Measurements from ENCODE around the gene SIX6.

SIX6 gene

GRCh38 chr14:60512973-60513571 is 4.1 kb downstream of the SIX6 start:
- Histone ChIP-seq H3K4me2 (ENCODE audit: low read depth, low read length) (no peak overlapping the region), H3K27me3 (replicated peaks; ENCODE audit: insufficient read depth, low read length) (no peaks in the 10 kb centered on the region), H3K9me3 (replicated peaks; ENCODE audit: insufficient read depth, low read length) (no peaks in the 10 kb centered on the region), H3F3A (ENCODE audit: insufficient read depth, low read length) (no peaks in the 10 kb centered on the region), H4K20me1 (ENCODE audit: insufficient read depth, low read length) (no peaks in the 10 kb centered on the region), H3K4me3 (ENCODE audit: low read length) (no peak overlapping the region), H3K4me1 (ENCODE audit: low read length) (no peaks in the 10 kb centered on the region), H3K9ac (ENCODE audit: low read length) (no peak overlapping the region), H3K9me2 (replicated peaks; ENCODE audit: insufficient read depth, low read length) (no peaks in the 10 kb centered on the region), H3K36me3 (replicated peaks; ENCODE audit: insufficient read depth, low read length) (no peaks in the 10 kb centered on the region), H3K79me2 (ENCODE audit: low read length) (no peaks in the 10 kb centered on the region), H2AFZ (ENCODE audit: low read length) (no peak overlapping the region), H3K27ac (ENCODE audit: low read length) (no peak overlapping the region)
- no peak for DNase-seq
- TF ChIP-seq EZH2 (optimal IDR thresholded peaks at IDR 0.05; ENCODE audit: low read depth, low read length) (no peak), CTCF (IDR thresholded peaks at IDR 0.05; ENCODE audit: low read length) (no peak), EZH2phosphoT487 (IDR thresholded peaks at IDR 0.05; ENCODE audit: low read length) (no peak)

- Histone ChIP-seq H3K9me3 (replicated peaks; ENCODE audit: insufficient read depth, low read length) (no peaks in the 10 kb centered on the region), H3F3A (ENCODE audit: insufficient read depth, low read length) (no peaks in the 10 kb centered on the region), H3K9me2 (replicated peaks; ENCODE audit: insufficient read depth, low read length) (no peaks in the 10 kb centered on the region), H3K79me2 (ENCODE audit: low read length) (no peaks in the 10 kb centered on the region), H3K4me3 (ENCODE audit: low read length) (peak overlapping the region; percentile 62), H3K27me3 (replicated peaks; ENCODE audit: insufficient read depth, low read length) (no peaks in the 10 kb centered on the region), H3K36me3 (replicated peaks; ENCODE audit: insufficient read depth, low read length) (no peaks in the 10 kb centered on the region), H3K4me2 (ENCODE audit: low read depth, low read length) (peak overlapping the region; percentile 49), H2AFZ (ENCODE audit: low read length) (peak overlapping the region; percentile 77), H3K9ac (ENCODE audit: low read length) (no peak overlapping the region), H3K27ac (ENCODE audit: low read length) (no peak overlapping the region), H4K20me1 (ENCODE audit: insufficient read depth, low read length) (no peaks in the 10 kb centered on the region), H3K4me1 (ENCODE audit: low read length) (no peaks in the 10 kb centered on the region)
- TF ChIP-seq EZH2phosphoT487 (IDR thresholded peaks at IDR 0.05; ENCODE audit: low read length) (no peak), CTCF (IDR thresholded peaks at IDR 0.05; ENCODE audit: low read length) (no peak), EZH2 (optimal IDR thresholded peaks at IDR 0.05; ENCODE audit: low read depth, low read length) (no peak)
- no peak for DNase-seq
Measured at GRCh38 chr14:60514378-60514740, 5.4 kb downstream of the SIX6 start.

DNA sequence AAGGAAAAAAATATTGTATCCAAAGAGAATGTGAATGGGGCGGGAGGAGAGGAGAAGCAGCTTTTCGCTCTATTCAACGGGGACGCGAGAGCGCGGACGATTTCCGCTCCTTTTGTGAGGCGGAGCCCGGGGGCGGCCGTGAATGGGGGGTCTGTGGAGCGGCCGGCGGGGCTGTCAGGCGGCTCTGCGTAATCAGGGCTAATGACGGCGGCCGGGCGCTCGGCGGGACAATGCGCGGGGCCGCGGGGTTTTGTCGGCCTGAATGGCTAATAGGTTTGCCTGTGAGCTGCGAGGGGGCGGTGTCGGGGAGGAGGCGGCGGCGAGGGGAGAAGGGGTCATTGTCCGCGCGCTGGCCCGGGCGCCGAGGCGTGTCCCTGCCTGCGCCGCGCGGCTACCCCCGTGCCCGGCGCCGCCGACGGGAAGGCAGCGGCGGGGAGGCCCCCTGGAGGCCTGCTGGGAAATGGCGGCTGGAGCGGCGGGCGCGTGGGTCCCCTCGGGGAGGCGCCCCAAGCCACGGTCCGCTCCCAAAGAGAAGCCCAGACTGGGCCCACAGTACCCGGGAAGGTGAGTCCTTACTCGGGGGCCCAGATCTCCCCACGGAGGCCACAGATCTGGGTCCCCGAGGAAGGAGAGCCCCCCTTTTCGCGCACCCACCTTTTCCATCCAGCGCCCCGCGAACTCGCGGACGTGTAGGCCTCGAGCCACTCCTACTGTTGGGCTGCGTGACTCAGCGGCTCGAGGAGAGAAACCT is 6.0 kb downstream of the SIX6 start:
- H3K4me1 ChIP-seq (ENCODE audit: low read length): no peaks in the 10 kb centered on the region
- H3F3A ChIP-seq (ENCODE audit: insufficient read depth, low read length): no peaks in the 10 kb centered on the region
- H3K27ac ChIP-seq (ENCODE audit: low read length): no peak overlapping the region
- H4K20me1 ChIP-seq (ENCODE audit: insufficient read depth, low read length): no peaks in the 10 kb centered on the region
- H3K27me3 ChIP-seq (replicated peaks; ENCODE audit: insufficient read depth, low read length): no peaks in the 10 kb centered on the region
- H3K36me3 ChIP-seq (replicated peaks; ENCODE audit: insufficient read depth, low read length): no peaks in the 10 kb centered on the region
- no peaks in the 10 kb centered on the region for H3K79me2 ChIP-seq (ENCODE audit: low read length)
- H3K9me2 ChIP-seq (replicated peaks; ENCODE audit: insufficient read depth, low read length): no peaks in the 10 kb centered on the region
- no peaks in the 10 kb centered on the region for H3K9me3 ChIP-seq (replicated peaks; ENCODE audit: insufficient read depth, low read length)
- TF ChIP-seq EZH2phosphoT487 (IDR thresholded peaks at IDR 0.05; ENCODE audit: low read length): no peak
- TF ChIP-seq EZH2 (optimal IDR thresholded peaks at IDR 0.05; ENCODE audit: low read depth, low read length): no peak
- TF ChIP-seq CTCF (IDR thresholded peaks at IDR 0.05; ENCODE audit: low read length): peak; percentile 25
- DNase-seq: no peak
- peak overlapping the region; percentile 62 for H3K4me3 ChIP-seq (ENCODE audit: low read length)
- H3K4me2 ChIP-seq (ENCODE audit: low read depth, low read length): peak overlapping the region; percentile 49; the same call in 1 of the 2 replicates
- H3K9ac ChIP-seq (ENCODE audit: low read length): no peak overlapping the region
- peak overlapping the region; percentile 77 for H2AFZ ChIP-seq (ENCODE audit: low read length)

Measured in MM.1S (cell line).